ENCODE data around the gene RAB34.

- TF ChIP-seq CTCF (IDR thresholded peaks at IDR 0.05; ENCODE audit: insufficient read depth, low read depth, low read length) = no peak
- no peak for TF ChIP-seq EZH2 (IDR thresholded peaks at IDR 0.05; ENCODE audit: insufficient read depth, low read length)
Measured at GRCh38 chr17:28704219-28704858, 13.3 kb downstream of the RAB34 start.
